ENCODE measurements around the gene VAT1L. TPM values are rescaled to one million over a fixed set of nuclear protein-coding genes. Genes with fewer than 3 reads are reported as not detected.

Gene VAT1L
- total RNA-seq, 2 donors from 2014 or later, result 0.53 to 4.1 TPM

- Mint-ChIP-seq H3K27ac (no peak overlapping the region), H3K36me3 (ENCODE audit: low read depth) (no peaks in the 10 kb centered on the region), H3K4me3 (no peak overlapping the region), H3K27me3 (ENCODE audit: insufficient read depth) (no peaks in the 10 kb centered on the region), H3K4me1 (no peaks in the 10 kb centered on the region), H3K9me3 (no peaks in the 10 kb centered on the region)
- DNase-seq, result no peak
- WGBS, 2 experiments (ENCODE audit: insufficient coverage in 1 of 2, insufficient read length in 1 of 2), result 89 to 98% methylated on average over 5 to 7 of the region's 7 CpGs
- TF ChIP-seq CTCF (conservative IDR thresholded peaks at IDR 0.05), result no peak
- Histone ChIP-seq H3K4me1 (ENCODE audit: control insufficient read depth, insufficient read depth, low read length) (no peaks in the 10 kb centered on the region), H3K27ac (ENCODE audit: low read depth, low read length) (no peak overlapping the region), H3K27me3 (ENCODE audit: control insufficient read depth, insufficient read depth, low read length, poor library complexity, severe bottlenecking) (no peaks in the 10 kb centered on the region), H3K4me3 (ENCODE audit: low read length) (no peak overlapping the region), H3K36me3 (ENCODE audit: control insufficient read depth, insufficient read depth, low read length) (no peaks in the 10 kb centered on the region), H3K9ac (ENCODE audit: extremely low read depth, low read length, poor library complexity, severe bottlenecking) (no peak overlapping the region), H3K9me3 (ENCODE audit: control insufficient read depth, low read length) (no peaks in the 10 kb centered on the region)
Measured at GRCh38 chr16:77888871-77889270, 100.5 kb downstream of the VAT1L start.

GRCh38 chr16:77890075-77890474 lies 101.7 kb downstream of the VAT1L start:
- no peak overlapping the region for H3K4me3 Mint-ChIP-seq
- no peaks in the 10 kb centered on the region for H3K4me1 ChIP-seq (ENCODE audit: control insufficient read depth, insufficient read depth, low read length)
- no peak for DNase-seq
- H3K9me3 ChIP-seq (ENCODE audit: control insufficient read depth, low read length), result no peaks in the 10 kb centered on the region
- H3K4me1 Mint-ChIP-seq, result no peaks in the 10 kb centered on the region
- H3K27ac Mint-ChIP-seq, result no peak overlapping the region
- H3K27me3 Mint-ChIP-seq (ENCODE audit: insufficient read depth), result no peaks in the 10 kb centered on the region
- no peak overlapping the region for H3K4me3 ChIP-seq (ENCODE audit: low read length)
- no peak overlapping the region for H3K9ac ChIP-seq (ENCODE audit: extremely low read depth, low read length, poor library complexity, severe bottlenecking)
- no peak overlapping the region for H3K27ac ChIP-seq (ENCODE audit: low read depth, low read length)
- no peaks in the 10 kb centered on the region for H3K27me3 ChIP-seq (ENCODE audit: control insufficient read depth, insufficient read depth, low read length, poor library complexity, severe bottlenecking)
- no peaks in the 10 kb centered on the region for H3K9me3 Mint-ChIP-seq
- no peak for TF ChIP-seq CTCF (conservative IDR thresholded peaks at IDR 0.05)
- H3K36me3 ChIP-seq (ENCODE audit: control insufficient read depth, insufficient read depth, low read length), result no peaks in the 10 kb centered on the region
- no peaks in the 10 kb centered on the region for H3K36me3 Mint-ChIP-seq (ENCODE audit: low read depth)

DNA sequence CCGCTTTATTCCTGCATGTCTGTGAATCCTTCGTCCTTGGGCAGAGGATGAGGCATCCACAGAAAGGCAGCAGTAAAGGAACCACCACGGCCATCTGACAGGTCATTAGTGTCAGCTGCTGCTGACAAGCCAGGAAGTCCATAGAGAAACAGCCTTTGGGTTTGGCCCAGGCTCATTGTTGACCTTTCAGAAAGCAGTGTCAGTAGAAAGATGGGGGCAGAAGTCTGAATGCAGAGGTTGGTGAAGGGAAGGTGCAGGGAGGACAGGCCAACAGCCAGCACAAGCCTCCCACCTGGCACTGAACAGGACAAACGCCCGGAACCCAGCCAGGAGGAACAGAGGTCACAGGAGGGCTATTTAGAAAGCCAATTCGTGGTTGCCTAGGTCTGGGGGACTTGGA lies 105.8 kb downstream of the VAT1L start:
- Histone ChIP-seq H3K9ac (ENCODE audit: extremely low read depth, low read length, poor library complexity, severe bottlenecking) (no peak overlapping the region), H3K4me1 (ENCODE audit: control insufficient read depth, insufficient read depth, low read length) (no peaks in the 10 kb centered on the region), H3K36me3 (ENCODE audit: control insufficient read depth, insufficient read depth, low read length) (no peaks in the 10 kb centered on the region), H3K9me3 (ENCODE audit: control insufficient read depth, low read length) (no peaks in the 10 kb centered on the region), H3K4me3 (ENCODE audit: low read length) (no peak overlapping the region), H3K27ac (ENCODE audit: low read depth, low read length) (no peak overlapping the region), H3K27me3 (ENCODE audit: control insufficient read depth, insufficient read depth, low read length, poor library complexity, severe bottlenecking) (no peaks in the 10 kb centered on the region)
- Mint-ChIP-seq H3K4me3 (no peak overlapping the region), H3K27me3 (ENCODE audit: insufficient read depth) (no peaks in the 10 kb centered on the region), H3K36me3 (ENCODE audit: low read depth) (no peaks in the 10 kb centered on the region), H3K9me3 (no peaks in the 10 kb centered on the region), H3K4me1 (peaks cover 1% of the 10 kb centered on the region), H3K27ac (no peak overlapping the region)
- 76 to 80% methylated on average over 6 of the region's 6 CpGs for WGBS, 2 experiments (ENCODE audit: insufficient coverage in 1 of 2, insufficient read length in 1 of 2)
- TF ChIP-seq CTCF (conservative IDR thresholded peaks at IDR 0.05), result no peak
- no peak for DNase-seq

Measured in endodermal cell (in vitro differentiated cells).